Uterus (tissue), 4 donors: Measurements from ENCODE around the gene FAM168A. TPM values are rescaled to one million over a fixed set of nuclear protein-coding genes. Genes with fewer than 3 reads are reported as not detected.
"Not testable (repeated sequence)": the region's sequence is repeated elsewhere in the genome, so short reads cannot be mapped to it uniquely, and the experiment has no call there.

ENCODE experiments used
- DNase-seq, 2 donors: peaks; one replicate each; pipeline ENCODE4 v3.0.0-alpha.2; 2019 to 2020
- H3K27ac ChIP-seq, 2 donors: fragments of 200-600 bp; sonication (generic); 1 replicate in 1 of 2; 2 replicates in 1 of 2; pipeline ENCODE4 v1.5.1; 2016 to 2018
- H3K27me3 ChIP-seq, 2 donors: fragments of 200-600 bp; sonication (generic); one replicate each; pipeline ENCODE4 v1.5.1; 2018 to 2019; ENCODE audit warnings: control low read depth in 1 of 2
- H3K36me3 ChIP-seq, 2 donors: fragments of 200-600 bp; sonication (generic); one replicate each; pipeline ENCODE4 v1.5.1; 2019; ENCODE audit warnings: control low read depth in 1 of 2
- H3K4me1 ChIP-seq, 2 donors: fragments of 200-600 bp; sonication (generic); one replicate each; pipeline ENCODE4 v1.5.1; 2018 to 2019; ENCODE audit warnings: control low read depth in 1 of 2
- H3K4me3 ChIP-seq, 2 donors: fragments of 200-600 bp; sonication (generic); 1 replicate in 1 of 2; 2 replicates in 1 of 2; pipeline ENCODE4 v1.5.1; 2018 to 2019; ENCODE audit warnings: mild to moderate bottlenecking in 1 of 2
- H3K9me3 ChIP-seq, 2 donors: fragments of 200-600 bp; sonication (generic); one replicate each; pipeline ENCODE4 v1.5.1; 2019; ENCODE audit warnings: control low read depth in 1 of 2
- POLR2A ChIP-seq, 2 donors: fragments of 450-650 bp; IDR thresholded peaks; one replicate each; pipeline ENCODE4 v1.6.1; 2016; ENCODE audit warnings: antibody characterized with exemption in 2 of 2, mild to moderate bottlenecking in 1 of 2, moderate library complexity in 1 of 2
- intact Hi-C: fragments of 100-400 bp; cut with DNase I; formaldehyde crosslinking; loops from one replicate; pipeline ENCODE4 v1.15.1; 2023; ENCODE audit warnings: low total_unique reads
- total RNA-seq, 4 donors: library from RNA; depleted of rRNA in 3 of 4; stranded (reverse); fragments of >200 nt in 3 of 4; gene quantifications; one replicate each; pipeline versions ENCODE4 v1.1.0 to v1.2.4, GENCODE V29; 2014 to 2023
- TF ChIP-seq, protein P1 (sequence below), 4 experiments: fragments of 200-600 bp in 2 of 4; fragments of 450-650 bp in 2 of 4; sonication (generic) in 2 of 4; IDR thresholded peaks; one replicate each; pipeline ENCODE4 v1.5.1; 2016 to 2019; ENCODE audit warnings: antibody characterized with exemption in 4 of 4, mild to moderate bottlenecking in 2 of 4, moderate library complexity in 1 of 4
- donor health status: DM: yes; HTN: yes; CAD: no.

FAM168A gene
- total RNA-seq, 4 donors from 2014 or later = 7.9 to 50.3 (median 25.8) TPM

- no peaks in the 10 kb centered on the region for H3K4me1 ChIP-seq
- H3K27ac ChIP-seq = no peak overlapping the region
- DNase-seq = no peak
- no peaks in the 10 kb centered on the region for H3K9me3 ChIP-seq
- no peak overlapping the region for H3K4me3 ChIP-seq
- H3K36me3 ChIP-seq = no peaks in the 10 kb centered on the region
- TF ChIP-seq, protein P1, sequence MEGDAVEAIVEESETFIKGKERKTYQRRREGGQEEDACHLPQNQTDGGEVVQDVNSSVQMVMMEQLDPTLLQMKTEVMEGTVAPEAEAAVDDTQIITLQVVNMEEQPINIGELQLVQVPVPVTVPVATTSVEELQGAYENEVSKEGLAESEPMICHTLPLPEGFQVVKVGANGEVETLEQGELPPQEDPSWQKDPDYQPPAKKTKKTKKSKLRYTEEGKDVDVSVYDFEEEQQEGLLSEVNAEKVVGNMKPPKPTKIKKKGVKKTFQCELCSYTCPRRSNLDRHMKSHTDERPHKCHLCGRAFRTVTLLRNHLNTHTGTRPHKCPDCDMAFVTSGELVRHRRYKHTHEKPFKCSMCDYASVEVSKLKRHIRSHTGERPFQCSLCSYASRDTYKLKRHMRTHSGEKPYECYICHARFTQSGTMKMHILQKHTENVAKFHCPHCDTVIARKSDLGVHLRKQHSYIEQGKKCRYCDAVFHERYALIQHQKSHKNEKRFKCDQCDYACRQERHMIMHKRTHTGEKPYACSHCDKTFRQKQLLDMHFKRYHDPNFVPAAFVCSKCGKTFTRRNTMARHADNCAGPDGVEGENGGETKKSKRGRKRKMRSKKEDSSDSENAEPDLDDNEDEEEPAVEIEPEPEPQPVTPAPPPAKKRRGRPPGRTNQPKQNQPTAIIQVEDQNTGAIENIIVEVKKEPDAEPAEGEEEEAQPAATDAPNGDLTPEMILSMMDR (IDR thresholded peaks at IDR 0.05) = no peak
- TF ChIP-seq POLR2A (IDR thresholded peaks at IDR 0.05) = no peak
- intact Hi-C loops = no loop called here
- no peaks in the 10 kb centered on the region for H3K27me3 ChIP-seq
Observed at GRCh38 chr11:73475549-73476095, 122.3 kb downstream of the FAM168A start.

- DNase-seq = no peak
- Histone ChIP-seq H3K27me3 (no peaks in the 10 kb centered on the region), H3K9me3 (no peaks in the 10 kb centered on the region), H3K27ac (no peak overlapping the region), H3K4me1 (no peaks in the 10 kb centered on the region), H3K36me3 (no peaks in the 10 kb centered on the region), H3K4me3 (no peak overlapping the region)
- intact Hi-C loops = no loop called here
- TF ChIP-seq, protein P1 (IDR thresholded peaks at IDR 0.05) = no peak
- no peak for TF ChIP-seq POLR2A (IDR thresholded peaks at IDR 0.05)
Observed at GRCh38 chr11:73473252-73473651, 124.7 kb downstream of the FAM168A start.

- H3K9me3 ChIP-seq, H3K4me1 ChIP-seq, H3K27me3 ChIP-seq, intact Hi-C loops, H3K36me3 ChIP-seq, DNase-seq, H3K4me3 ChIP-seq: not testable (repeated sequence)
- H3K27ac ChIP-seq = peak overlapping the region; percentile 16 to 46
Observed at GRCh38 chr11:73470036-73470612, 127.8 kb downstream of the FAM168A start.

GRCh38 chr11:73469401-73469800 is 128.5 kb downstream of the FAM168A start:
- Histone ChIP-seq H3K9me3 (no peaks in the 10 kb centered on the region), H3K36me3 (no peaks in the 10 kb centered on the region), H3K4me3 (no peak overlapping the region), H3K4me1 (no peaks in the 10 kb centered on the region), H3K27me3 (no peaks in the 10 kb centered on the region), H3K27ac (peak overlapping the region; percentile 16 to 46)
- intact Hi-C loops = no loop called here
- peak in 1 of 2 donors; percentile 26 for DNase-seq
- TF ChIP-seq POLR2A (IDR thresholded peaks at IDR 0.05) = no peak
- TF ChIP-seq, protein P1 (IDR thresholded peaks at IDR 0.05) = no peak

- H3K36me3 ChIP-seq = no peaks in the 10 kb centered on the region
- no peaks in the 10 kb centered on the region for H3K9me3 ChIP-seq
- DNase-seq = no peak
- H3K27ac ChIP-seq = no peak overlapping the region
- intact Hi-C loops = no loop called here
- no peak for TF ChIP-seq POLR2A (IDR thresholded peaks at IDR 0.05)
- TF ChIP-seq, protein P1 (IDR thresholded peaks at IDR 0.05) = no peak
- H3K4me3 ChIP-seq = no peak overlapping the region
- H3K27me3 ChIP-seq = no peaks in the 10 kb centered on the region
- no peaks in the 10 kb centered on the region for H3K4me1 ChIP-seq
Observed at GRCh38 chr11:73468590-73469161, 129.2 kb downstream of the FAM168A start.
